PC-9 (cell line): Measurements from ENCODE around the gene BEST2. TPM values are rescaled to one million over a fixed set of nuclear protein-coding genes. Genes with fewer than 3 reads are reported as not detected.

Experiments used
- BruUV-seq: library from RNA; stranded (reverse); fragments of 400-500 nt; replicated peaks from 2 replicates; lab custom pipeline; 2021; lab: Mats Ljungman, UMichigan
- CTCF ChIA-PET: fragments of 300-600 bp; sonication (Branson Sonifier 250); formaldehyde crosslinking; loops from one replicate; lab custom pipeline; 2022; ENCODE audit warnings: antibody characterized with exemption; lab: Charles Lee
- POLR2A ChIA-PET: fragments of 300-600 bp; sonication (Branson Sonifier 250); formaldehyde crosslinking; loops from one replicate; lab custom pipeline; 2022; ENCODE audit warnings: antibody characterized with exemption; ENCODE audit not compliant: unreplicated experiment; lab: Charles Lee
- DNase-seq, 2 experiments: peaks; one replicate each; pipeline versions ENCODE4 v3.0.0 to v3.0.0-alpha.2; 2015 to 2022; ENCODE audit warnings: mixed read lengths in 1 of 2
- H2AFZ ChIP-seq: fragments of 200-600 bp; sonication (generic); 2 replicates; pipeline ENCODE4 v1.8.1; 2017; ENCODE audit warnings: antibody characterized with exemption
- H3F3A ChIP-seq: fragments of 200-600 bp; sonication (generic); 2 replicates; pipeline ENCODE4 v1.8.1; 2017; ENCODE audit warnings: antibody characterized with exemption, mild to moderate bottlenecking, low read depth; ENCODE audit not compliant: insufficient read depth
- H3K27ac ChIP-seq: fragments of 200-600 bp; sonication (generic); 2 replicates; pipeline ENCODE4 v1.6.1; 2016; ENCODE audit warnings: mixed run types
- H3K27me3 ChIP-seq: fragments of 200-600 bp; sonication (generic); 2 replicates; pipeline ENCODE4 v1.6.1; 2016; ENCODE audit warnings: low read depth, mixed run types; ENCODE audit not compliant: insufficient read depth
- H3K36me3 ChIP-seq: fragments of 200-600 bp; sonication (generic); 2 replicates; pipeline ENCODE4 v1.6.1; 2016; ENCODE audit warnings: low read depth, mixed run types
- H3K4me1 ChIP-seq: fragments of 200-600 bp; sonication (generic); replicated peaks from 2 replicates; pipeline ENCODE4 v1.6.1; 2016; ENCODE audit warnings: mixed run types; ENCODE audit not compliant: insufficient read depth
- H3K4me2 ChIP-seq: fragments of 200-600 bp; sonication (generic); 2 replicates; pipeline ENCODE4 v1.6.1; 2017; ENCODE audit warnings: mixed run types
- H3K4me3 ChIP-seq: fragments of 200-600 bp; sonication (generic); 2 replicates; pipeline ENCODE4 v1.6.1; 2016; ENCODE audit warnings: mixed run types
- H3K79me2 ChIP-seq: fragments of 200-600 bp; sonication (generic); 2 replicates; pipeline ENCODE4 v1.6.1; 2017; ENCODE audit warnings: low read depth, mixed run types
- H3K9me2 ChIP-seq: fragments of 200-600 bp; sonication (generic); 2 replicates; pipeline ENCODE4 v1.8.1; 2017; ENCODE audit warnings: mild to moderate bottlenecking; ENCODE audit not compliant: insufficient read depth
- H3K9me3 ChIP-seq: fragments of 200-600 bp; sonication (generic); 2 replicates; pipeline ENCODE4 v1.8.1; 2016; ENCODE audit warnings: low read depth; ENCODE audit not compliant: insufficient read depth
- H4K20me1 ChIP-seq: fragments of 200-600 bp; sonication (generic); 2 replicates; pipeline ENCODE4 v1.8.1; 2017; ENCODE audit not compliant: insufficient read depth
- EZH2 ChIP-seq: fragments of 200-600 bp; sonication (generic); IDR thresholded peaks from 2 replicates; pipeline ENCODE4 v1.8.0; 2017; ENCODE audit warnings: antibody characterized with exemption, low read depth
- intact Hi-C: fragments of 100-400 bp; cut with micrococcal nuclease; formaldehyde crosslinking; loops from one replicate; pipeline ENCODE4 v1.10.0; 2022; ENCODE audit not compliant: unreplicated experiment
- total RNA-seq: library from RNA; stranded (reverse); gene quantifications from 2 replicates; pipeline ENCODE4 v1.2.3, GENCODE V29; 2021
- TF ChIP-seq, protein P1 (sequence below): fragments of 200-600 bp; sonication (generic); conservative IDR thresholded peaks from 2 replicates; pipeline ENCODE4 v1.6.1; 2017; ENCODE audit warnings: mixed run types, antibody characterized with exemption, mild to moderate bottlenecking, moderate library complexity

BEST2 gene
- total RNA-seq, 1 experiment from 2014 or later = not detected

DNA sequence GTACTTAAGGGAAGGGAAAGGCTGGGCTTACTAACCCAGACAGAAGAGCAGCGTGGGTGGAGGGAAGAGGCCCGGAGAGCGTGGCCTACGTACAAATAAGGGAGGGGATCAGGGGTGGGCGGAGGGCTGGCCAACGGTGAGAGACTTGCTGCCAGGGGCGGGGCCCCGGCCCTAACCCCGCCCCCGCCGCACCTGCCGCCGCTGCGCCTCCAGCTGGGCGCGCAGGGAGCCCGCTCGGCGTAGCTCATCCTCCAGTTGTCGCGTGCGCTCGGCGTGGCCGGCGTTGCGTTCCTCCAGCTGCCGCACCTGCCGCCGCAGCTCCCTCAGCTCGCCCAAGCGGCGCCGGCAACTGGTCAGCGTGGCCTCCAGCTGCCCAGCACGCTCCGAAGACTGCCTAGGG, 18.1 kb downstream of the BEST2 start:
- H2AFZ ChIP-seq = no peak overlapping the region
- intact Hi-C loops = no loop called here
- H3K9me2 ChIP-seq = no peaks in the 10 kb centered on the region
- H4K20me1 ChIP-seq = peaks cover 3% of the 10 kb centered on the region; the same call in 1 of the 2 replicates
- H3K4me2 ChIP-seq = no peak overlapping the region
- no peaks in the 10 kb centered on the region for H3K27me3 ChIP-seq
- H3K27ac ChIP-seq = no peak overlapping the region
- peaks cover 16% of the 10 kb centered on the region for H3K4me1 ChIP-seq
- ChIA-PET POLR2A (no interaction called here), CTCF (interaction anchor here (0.6 kb wide), 1 partner anchor 58 kb away, joined by 6 read pairs; no protein-coding TSS in a partner anchor)
- H3K36me3 ChIP-seq = peaks cover 13% of the 10 kb centered on the region; the same call in 1 of the 2 replicates
- no peaks in the 10 kb centered on the region for H3K9me3 ChIP-seq
- no TSS peak for BruUV-seq
- no peak for TF ChIP-seq EZH2
- TF ChIP-seq, protein P1, sequence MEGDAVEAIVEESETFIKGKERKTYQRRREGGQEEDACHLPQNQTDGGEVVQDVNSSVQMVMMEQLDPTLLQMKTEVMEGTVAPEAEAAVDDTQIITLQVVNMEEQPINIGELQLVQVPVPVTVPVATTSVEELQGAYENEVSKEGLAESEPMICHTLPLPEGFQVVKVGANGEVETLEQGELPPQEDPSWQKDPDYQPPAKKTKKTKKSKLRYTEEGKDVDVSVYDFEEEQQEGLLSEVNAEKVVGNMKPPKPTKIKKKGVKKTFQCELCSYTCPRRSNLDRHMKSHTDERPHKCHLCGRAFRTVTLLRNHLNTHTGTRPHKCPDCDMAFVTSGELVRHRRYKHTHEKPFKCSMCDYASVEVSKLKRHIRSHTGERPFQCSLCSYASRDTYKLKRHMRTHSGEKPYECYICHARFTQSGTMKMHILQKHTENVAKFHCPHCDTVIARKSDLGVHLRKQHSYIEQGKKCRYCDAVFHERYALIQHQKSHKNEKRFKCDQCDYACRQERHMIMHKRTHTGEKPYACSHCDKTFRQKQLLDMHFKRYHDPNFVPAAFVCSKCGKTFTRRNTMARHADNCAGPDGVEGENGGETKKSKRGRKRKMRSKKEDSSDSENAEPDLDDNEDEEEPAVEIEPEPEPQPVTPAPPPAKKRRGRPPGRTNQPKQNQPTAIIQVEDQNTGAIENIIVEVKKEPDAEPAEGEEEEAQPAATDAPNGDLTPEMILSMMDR = no peak
- no peak overlapping the region for H3K4me3 ChIP-seq
- DNase-seq = no peak
- peaks cover 43% of the 10 kb centered on the region for H3F3A ChIP-seq
- H3K79me2 ChIP-seq = peaks cover 28% of the 10 kb centered on the region

- peaks cover 16% of the 10 kb centered on the region for H3K4me1 ChIP-seq
- peaks cover 45% of the 10 kb centered on the region for H3F3A ChIP-seq
- intact Hi-C loops = no loop called here
- H3K4me3 ChIP-seq = no peak overlapping the region
- no TSS peak for BruUV-seq
- CTCF ChIA-PET = no interaction called here
- no peak overlapping the region for H3K27ac ChIP-seq
- H3K36me3 ChIP-seq = peaks cover 13% of the 10 kb centered on the region; the same call in 1 of the 2 replicates
- no peaks in the 10 kb centered on the region for H3K9me3 ChIP-seq
- TF ChIP-seq EZH2 = no peak
- TF ChIP-seq, protein P1 = no peak
- POLR2A ChIA-PET = no interaction called here
- no peaks in the 10 kb centered on the region for H3K9me2 ChIP-seq
- H3K79me2 ChIP-seq = peaks cover 29% of the 10 kb centered on the region
- no peak for DNase-seq
- peaks cover 3% of the 10 kb centered on the region; the same call in 1 of the 2 replicates for H4K20me1 ChIP-seq
- no peak overlapping the region for H2AFZ ChIP-seq
- no peaks in the 10 kb centered on the region for H3K27me3 ChIP-seq
- H3K4me2 ChIP-seq = no peak overlapping the region
Measured at GRCh38 chr19:12770922-12771321, 19.3 kb downstream of the BEST2 start.

DNA sequence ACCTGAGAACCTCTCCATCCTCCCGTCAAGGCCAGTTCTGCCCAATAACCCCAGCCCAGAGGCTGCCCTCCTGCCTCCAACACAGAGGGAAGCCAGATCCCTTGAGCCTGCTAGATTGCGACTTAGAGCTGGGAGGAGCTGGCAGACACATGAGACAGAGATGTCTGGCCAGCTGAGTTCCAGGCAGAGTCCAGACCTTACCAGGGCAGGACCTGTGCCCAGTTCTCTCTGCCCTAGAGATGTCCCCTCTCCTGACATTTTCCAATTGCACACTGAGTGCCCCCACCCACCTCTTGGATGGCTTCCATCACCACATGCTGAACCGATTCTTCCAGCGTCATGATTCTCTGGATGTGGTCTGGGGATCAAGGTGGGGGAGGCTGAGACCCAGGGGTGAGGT, 20.7 kb downstream of the BEST2 start:
- no peaks in the 10 kb centered on the region for H3K9me3 ChIP-seq
- H3K9me2 ChIP-seq = no peaks in the 10 kb centered on the region
- no peak overlapping the region for H3K4me2 ChIP-seq
- intact Hi-C loops = no loop called here
- peaks cover 3% of the 10 kb centered on the region; the same call in 1 of the 2 replicates for H4K20me1 ChIP-seq
- POLR2A ChIA-PET = no interaction called here
- BruUV-seq = no TSS peak
- CTCF ChIA-PET = no interaction called here
- H3K79me2 ChIP-seq = peaks cover 36% of the 10 kb centered on the region
- TF ChIP-seq EZH2 = no peak
- TF ChIP-seq, protein P1 = no peak
- H2AFZ ChIP-seq = no peak overlapping the region
- no peak overlapping the region for H3K27ac ChIP-seq
- H3K27me3 ChIP-seq = no peaks in the 10 kb centered on the region
- peaks cover 13% of the 10 kb centered on the region; the same call in 1 of the 2 replicates for H3K36me3 ChIP-seq
- H3K4me1 ChIP-seq = peaks cover 24% of the 10 kb centered on the region
- no peak overlapping the region for H3K4me3 ChIP-seq
- no peak for DNase-seq
- H3F3A ChIP-seq = peaks cover 53% of the 10 kb centered on the region
